GM12892 (cell line): ENCODE results near the gene PFDN1.

Source experiments
- POLR2A ChIP-seq: IDR thresholded peaks from 2 replicates; pipeline ENCODE4 v1.6.1; 2011; ENCODE audit warnings: low read depth, low read length, control low read depth
- TAF1 ChIP-seq: IDR thresholded peaks from 2 replicates; pipeline ENCODE4 v1.6.1; 2011; ENCODE audit warnings: low read depth, mild to moderate bottlenecking, control low read depth, low read length, borderline replicate concordance

GRCh38 chr5:140293091-140293848 is 9.6 kb downstream of the PFDN1 start:
- no peak for TF ChIP-seq POLR2A
- no peak for TF ChIP-seq TAF1
